GM12878 (cell line): ENCODE data around the gene SLC35G4. TPM values are rescaled to one million over a fixed set of nuclear protein-coding genes. Genes with fewer than 3 reads are reported as not detected.

Experiments
- ATAC-seq: fragments of 200-7000 bp; cut with Tn5 transposase; 3 replicates; pipeline ENCODE4 v1.9.1; 2020; ENCODE audit warnings: mild to moderate bottlenecking, moderate library complexity
- BruUV-seq: library from RNA; stranded (reverse); fragments of 400-500 nt; replicated peaks from 2 replicates; lab custom pipeline; 2021; lab: Mats Ljungman, UMichigan
- CTCF ChIA-PET: fragments of 300-600 bp; sonication (Branson Sonifier 250); formaldehyde crosslinking; extraction: SDS; loops from one replicate; lab custom pipeline; 2021; ENCODE audit warnings: inconsistent platforms; lab: Yijun Ruan, JAX
- POLR2A ChIA-PET: fragments of 350-600 bp; formaldehyde crosslinking; extraction: SDS; loops from one replicate; lab custom pipeline; 2021; ENCODE audit warnings: inconsistent platforms; lab: Charles Lee
- RAD21 ChIA-PET: fragments of 300-600 bp; sonication (Branson Sonifier 250); formaldehyde crosslinking; loops from one replicate; lab custom pipeline; 2023; ENCODE audit warnings: antibody characterized with exemption; ENCODE audit not compliant: unreplicated experiment; lab: Charles Lee
- SMC1A ChIA-PET: fragments of 300-600 bp; sonication (Branson Sonifier 250); formaldehyde crosslinking; loops from one replicate; lab custom pipeline; 2023; ENCODE audit not compliant: unreplicated experiment, uncharacterized antibody; lab: Charles Lee
- DNase-seq: peaks from one replicate; pipeline ENCODE4 v3.0.0-alpha.2; 2011; ENCODE audit warnings: low read depth, low spot score
- FAIRE-seq: peaks from 3 replicates; lab custom pipeline; 2011; peaks lifted over from hg19 to GRCh38; lab: Jason Lieb, UNC
- H2AFZ ChIP-seq: 2 replicates; pipeline ENCODE4 v1.6.0; 2011; ENCODE audit warnings: low read depth, low read length, control low read depth; ENCODE audit not compliant: control insufficient read depth
- H3K27ac ChIP-seq: 2 replicates; pipeline ENCODE4 v1.5.1; 2011; ENCODE audit warnings: control low read depth; ENCODE audit not compliant: control insufficient read depth, insufficient read depth
- H3K27me3 ChIP-seq, 2 experiments: replicated peaks in 1 of 2; 2 replicates each; pipeline versions ENCODE4 v1.6.0 to v1.6.1; 2011; ENCODE audit warnings: low read length in 1 of 2; ENCODE audit not compliant: control insufficient read depth in 2 of 2, insufficient read depth in 2 of 2
- H3K36me3 ChIP-seq, 2 experiments: 2 replicates each; pipeline ENCODE4 v1.5.1; 2011; ENCODE audit warnings: low read length in 1 of 2; ENCODE audit not compliant: control insufficient read depth in 2 of 2, insufficient read depth in 2 of 2
- H3K4me1 ChIP-seq: 2 replicates; pipeline ENCODE4 v1.6.1; 2011; ENCODE audit warnings: mild to moderate bottlenecking, low read length, moderate library complexity, mixed read lengths; ENCODE audit not compliant: control insufficient read depth, insufficient read depth
- H3K4me2 ChIP-seq: 2 replicates; pipeline ENCODE4 v1.6.0; 2011; ENCODE audit warnings: control low read depth; ENCODE audit not compliant: control insufficient read depth, insufficient read depth
- H3K4me3 ChIP-seq: fragments of 200-600 bp; sonication (generic); 2 replicates; pipeline ENCODE4 v1.5.1; 2016
- H3K79me2 ChIP-seq: 2 replicates; pipeline ENCODE4 v1.6.0; 2011; ENCODE audit warnings: low read length; ENCODE audit not compliant: control insufficient read depth, insufficient read depth
- H3K9ac ChIP-seq: 2 replicates; pipeline ENCODE4 v1.8.0; 2011; ENCODE audit warnings: low read length, control low read depth, mixed read lengths; ENCODE audit not compliant: control insufficient read depth, insufficient read depth
- H3K9me3 ChIP-seq: replicated peaks from 3 replicates; pipeline ENCODE4 v1.5.1; 2011; ENCODE audit warnings: mild to moderate bottlenecking, low read length; ENCODE audit not compliant: control insufficient read depth, insufficient read depth
- H4K20me1 ChIP-seq: 2 replicates; pipeline ENCODE4 v1.6.0; 2011; ENCODE audit not compliant: control insufficient read depth, insufficient read depth
- ETV6 ChIP-seq, 2 experiments: fragments of 450-650 bp in 1 of 2; IDR thresholded peaks in 1 of 2; conservative IDR thresholded peaks in 1 of 2; 2 replicates each; pipeline ENCODE4 v1.6.1; 2014; ENCODE audit warnings: antibody characterized with exemption in 1 of 2, borderline replicate concordance in 1 of 2, low read depth in 1 of 2, mild to moderate bottlenecking in 1 of 2, moderate library complexity in 1 of 2
- JUNB ChIP-seq: IDR thresholded peaks from 2 replicates; pipeline ENCODE4 v1.6.1; 2016; ENCODE audit warnings: antibody characterized with exemption, mild to moderate bottlenecking
- LARP7 ChIP-seq: fragments of 450-650 bp; IDR thresholded peaks from 2 replicates; pipeline ENCODE4 v1.6.1; 2017; ENCODE audit warnings: mild to moderate bottlenecking
- RB1 ChIP-seq: fragments of 450-650 bp; formaldehyde crosslinking; IDR thresholded peaks from 2 replicates; pipeline ENCODE4 v1.6.1; 2017; ENCODE audit warnings: mild to moderate bottlenecking, borderline replicate concordance
- RUNX3 ChIP-seq: IDR thresholded peaks from 2 replicates; pipeline ENCODE4 v1.6.1; 2012; ENCODE audit warnings: low read length, inconsistent platforms
- TARDBP ChIP-seq: IDR thresholded peaks from 2 replicates; pipeline ENCODE4 v1.6.1; 2016; ENCODE audit warnings: borderline replicate concordance
- WGBS: methylation state at CpG from one replicate; pipeline ENCODE4 v1.1.6; 2016; ENCODE audit warnings: low lambda C conversion rate; ENCODE audit not compliant: insufficient replicate concordance, insufficient coverage; ENCODE audit errors: missing lambda C conversion rate; 5-methylcytosine and 5-hydroxymethylcytosine counted together
- in situ Hi-C: fragments of 300-500 bp; cut with MboI; formaldehyde crosslinking; loops from 9 replicates; pipeline ENCODE4 v1.14.3; 2018; ENCODE audit warnings: mixed read lengths
- intact Hi-C: fragments of 100-400 bp; cut with micrococcal nuclease; formaldehyde crosslinking; loops from one replicate; pipeline ENCODE4 v1.14.2; 2022; ENCODE audit not compliant: unreplicated experiment
- polyA plus RNA-seq, 11 experiments: library from polyadenylated mRNA; depleted of rRNA in 4 of 11; unstranded in 6 of 11; stranded (reverse) in 5 of 11; fragments of >200 nt; fragmentation: Nextera tagmentation in 4 of 11; fragmentation: Illumina TruSeq in 1 of 11; extraction: Ambion mirVana in 4 of 11; extraction: Trizol in 1 of 11; gene quantifications; 1 replicate in 1 of 11; 2 replicates in 10 of 11; pipeline versions ENCODE4 v1.2.1 to v1.2.3, GENCODE V29; 2011 to 2016; ENCODE audit warnings: inconsistent platforms in 2 of 11, missing spikeins in 2 of 11, low read depth in 1 of 11
- total RNA-seq, 4 experiments: library from RNA; depleted of rRNA in 3 of 4; stranded (reverse); fragments of >200 nt in 3 of 4; fragmentation: Illumina TruSeq in 1 of 4; extraction: Trizol in 1 of 4; gene quantifications; 2 replicates each; pipeline versions ENCODE4 v1.2.1 to v1.2.3, GENCODE V29; 2013 to 2021
- TF ChIP-seq, protein P1 (sequence below): fragments of 450-650 bp; conservative IDR thresholded peaks from 2 replicates; pipeline ENCODE4 v1.6.1; 2017; ENCODE audit warnings: mild to moderate bottlenecking, moderate library complexity
- TF ChIP-seq, protein P2 (sequence below): IDR thresholded peaks from 2 replicates; pipeline ENCODE4 v1.6.1; 2012; ENCODE audit warnings: mild to moderate bottlenecking, low read depth, low read length

The SLC35G4 gene
- total and polyA plus RNA-seq, 10 of the 15 experiments (the other 5 are each of a cell fraction or from before 2014, with no cell fraction given), result not detected

GRCh38 chr18:11578799-11579198, 30.6 kb upstream of the SLC35G4 start:
- CTCF ChIA-PET, result interaction anchor here (1.4 kb wide), 1 partner anchor 25 kb away, joined by 3 read pairs; no protein-coding TSS in a partner anchor
- Histone ChIP-seq H3K4me3 (no peak overlapping the region), H3K27ac (no peak overlapping the region), H3K4me2 (no peak overlapping the region), H4K20me1 (no peaks in the 10 kb centered on the region), H3K27me3 (no peaks in the 10 kb centered on the region), H3K9ac (no peak overlapping the region), H3K9me3 (no peaks in the 10 kb centered on the region), H3K36me3 (no peaks in the 10 kb centered on the region), H3K79me2 (no peaks in the 10 kb centered on the region), H2AFZ (no peak overlapping the region; the same call in 1 of the 2 replicates), H3K4me1 (peaks cover 16% of the 10 kb centered on the region)
- 13% methylated on average over 3 of the region's 3 CpGs for WGBS
- intact Hi-C loops, result no loop called here
- TF ChIP-seq JUNB (peak; percentile 15; the same call in 1 of the 2 replicates), TARDBP (no peak), LARP7 (no peak), RUNX3 (peak; percentile 29; the same call in 1 of the 2 replicates), RB1 (no peak), ETV6 (conservative IDR thresholded peaks at IDR 0.05 in 1 of 2, IDR thresholded peaks at IDR 0.05 in 1 of 2; ENCODE audit: borderline replicate concordance in 1 of 2, low read depth in 1 of 2) (peak in 1 of 2 experiments; percentile 46; a peak in 1 of 4 replicates)
- TF ChIP-seq, protein P1, sequence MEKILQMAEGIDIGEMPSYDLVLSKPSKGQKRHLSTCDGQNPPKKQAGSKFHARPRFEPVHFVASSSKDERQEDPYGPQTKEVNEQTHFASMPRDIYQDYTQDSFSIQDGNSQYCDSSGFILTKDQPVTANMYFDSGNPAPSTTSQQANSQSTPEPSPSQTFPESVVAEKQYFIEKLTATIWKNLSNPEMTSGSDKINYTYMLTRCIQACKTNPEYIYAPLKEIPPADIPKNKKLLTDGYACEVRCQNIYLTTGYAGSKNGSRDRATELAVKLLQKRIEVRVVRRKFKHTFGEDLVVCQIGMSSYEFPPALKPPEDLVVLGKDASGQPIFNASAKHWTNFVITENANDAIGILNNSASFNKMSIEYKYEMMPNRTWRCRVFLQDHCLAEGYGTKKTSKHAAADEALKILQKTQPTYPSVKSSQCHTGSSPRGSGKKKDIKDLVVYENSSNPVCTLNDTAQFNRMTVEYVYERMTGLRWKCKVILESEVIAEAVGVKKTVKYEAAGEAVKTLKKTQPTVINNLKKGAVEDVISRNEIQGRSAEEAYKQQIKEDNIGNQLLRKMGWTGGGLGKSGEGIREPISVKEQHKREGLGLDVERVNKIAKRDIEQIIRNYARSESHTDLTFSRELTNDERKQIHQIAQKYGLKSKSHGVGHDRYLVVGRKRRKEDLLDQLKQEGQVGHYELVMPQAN, result no peak
- TF ChIP-seq, protein P2, sequence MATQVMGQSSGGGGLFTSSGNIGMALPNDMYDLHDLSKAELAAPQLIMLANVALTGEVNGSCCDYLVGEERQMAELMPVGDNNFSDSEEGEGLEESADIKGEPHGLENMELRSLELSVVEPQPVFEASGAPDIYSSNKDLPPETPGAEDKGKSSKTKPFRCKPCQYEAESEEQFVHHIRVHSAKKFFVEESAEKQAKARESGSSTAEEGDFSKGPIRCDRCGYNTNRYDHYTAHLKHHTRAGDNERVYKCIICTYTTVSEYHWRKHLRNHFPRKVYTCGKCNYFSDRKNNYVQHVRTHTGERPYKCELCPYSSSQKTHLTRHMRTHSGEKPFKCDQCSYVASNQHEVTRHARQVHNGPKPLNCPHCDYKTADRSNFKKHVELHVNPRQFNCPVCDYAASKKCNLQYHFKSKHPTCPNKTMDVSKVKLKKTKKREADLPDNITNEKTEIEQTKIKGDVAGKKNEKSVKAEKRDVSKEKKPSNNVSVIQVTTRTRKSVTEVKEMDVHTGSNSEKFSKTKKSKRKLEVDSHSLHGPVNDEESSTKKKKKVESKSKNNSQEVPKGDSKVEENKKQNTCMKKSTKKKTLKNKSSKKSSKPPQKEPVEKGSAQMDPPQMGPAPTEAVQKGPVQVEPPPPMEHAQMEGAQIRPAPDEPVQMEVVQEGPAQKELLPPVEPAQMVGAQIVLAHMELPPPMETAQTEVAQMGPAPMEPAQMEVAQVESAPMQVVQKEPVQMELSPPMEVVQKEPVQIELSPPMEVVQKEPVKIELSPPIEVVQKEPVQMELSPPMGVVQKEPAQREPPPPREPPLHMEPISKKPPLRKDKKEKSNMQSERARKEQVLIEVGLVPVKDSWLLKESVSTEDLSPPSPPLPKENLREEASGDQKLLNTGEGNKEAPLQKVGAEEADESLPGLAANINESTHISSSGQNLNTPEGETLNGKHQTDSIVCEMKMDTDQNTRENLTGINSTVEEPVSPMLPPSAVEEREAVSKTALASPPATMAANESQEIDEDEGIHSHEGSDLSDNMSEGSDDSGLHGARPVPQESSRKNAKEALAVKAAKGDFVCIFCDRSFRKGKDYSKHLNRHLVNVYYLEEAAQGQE, result peak; percentile 64; the same call in 1 of the 2 replicates
- DNase-seq (no peak), ATAC-seq (no peak; the same call in 2 of the 3 replicates), FAIRE-seq (no peak)
- in situ Hi-C loops, result no loop called here
- no TSS peak for BruUV-seq
- SMC1A ChIA-PET, result no interaction called here
- RAD21 ChIA-PET, result no interaction called here
- POLR2A ChIA-PET, result interaction anchor here (0.7 kb wide), 1 partner anchor 486 kb away, joined by 3 read pairs; no protein-coding TSS in a partner anchor
